Loucy (cell line): ENCODE measurements around the gene TMEM94.

Source experiments
- H2AFZ ChIP-seq: fragments of 200-600 bp; sonication (generic); 2 replicates; pipeline ENCODE4 v1.6.0; 2016; ENCODE audit warnings: antibody characterized with exemption, mild to moderate bottlenecking, low read length, moderate library complexity
- H3F3A ChIP-seq: fragments of 200-600 bp; 2 replicates; pipeline ENCODE4 v1.6.0; 2016; ENCODE audit warnings: antibody characterized with exemption, low read depth, mild to moderate bottlenecking
- H3K27me3 ChIP-seq: fragments of 200-600 bp; sonication (generic); 2 replicates; pipeline ENCODE4 v1.6.1; 2014; ENCODE audit warnings: low read length, mild to moderate bottlenecking; ENCODE audit not compliant: insufficient read depth, poor library complexity, severe bottlenecking
- H3K36me3 ChIP-seq: fragments of 200-600 bp; sonication (generic); 2 replicates; pipeline ENCODE4 v1.6.1; 2016; ENCODE audit warnings: low read length; ENCODE audit not compliant: insufficient read depth
- H3K4me1 ChIP-seq: fragments of 200-600 bp; sonication (generic); 2 replicates; pipeline ENCODE4 v1.5.1; 2014; ENCODE audit warnings: low read length, mild to moderate bottlenecking; ENCODE audit not compliant: insufficient read depth, poor library complexity, severe bottlenecking
- H3K4me2 ChIP-seq: fragments of 200-600 bp; sonication (generic); 2 replicates; pipeline ENCODE4 v1.6.0; 2014; ENCODE audit warnings: antibody characterized with exemption, low read length, low read depth, mild to moderate bottlenecking; ENCODE audit not compliant: poor library complexity, severe bottlenecking
- H3K4me3 ChIP-seq: fragments of 200-600 bp; sonication (generic); 2 replicates; pipeline ENCODE4 v1.5.1; 2014; ENCODE audit warnings: low read length, mild to moderate bottlenecking, mixed read lengths; ENCODE audit not compliant: poor library complexity, severe bottlenecking
- H3K79me2 ChIP-seq: fragments of 200-600 bp; sonication (generic); 2 replicates; pipeline ENCODE4 v1.6.1; 2014; ENCODE audit warnings: low read length; ENCODE audit not compliant: insufficient read depth
- H3K9ac ChIP-seq: fragments of 200-600 bp; sonication (generic); 2 replicates; pipeline ENCODE4 v1.6.0; 2014; ENCODE audit warnings: mild to moderate bottlenecking, low read depth, low read length, moderate library complexity; ENCODE audit not compliant: poor library complexity, severe bottlenecking
- H3K9me2 ChIP-seq: fragments of 200-600 bp; sonication (generic); replicated peaks from 2 replicates; pipeline ENCODE4 v1.6.1; 2016; ENCODE audit warnings: low read depth, low read length, mixed read lengths
- H3K9me3 ChIP-seq: fragments of 200-600 bp; sonication (generic); 2 replicates; pipeline ENCODE4 v1.6.1; 2014; ENCODE audit warnings: mild to moderate bottlenecking, antibody characterized with exemption, low read length, low read depth; ENCODE audit not compliant: insufficient read depth
- H4K20me1 ChIP-seq: fragments of 200-600 bp; sonication (generic); 2 replicates; pipeline ENCODE4 v1.6.0; 2014; ENCODE audit warnings: antibody characterized with exemption, low read length, mild to moderate bottlenecking; ENCODE audit not compliant: insufficient read depth, poor library complexity, severe bottlenecking
- CTCF ChIP-seq: fragments of 200-600 bp; sonication (generic); conservative IDR thresholded peaks from 2 replicates; pipeline ENCODE4 v1.5.1; 2014; ENCODE audit warnings: mild to moderate bottlenecking, antibody characterized with exemption, low read length
- EZH2phosphoT487 ChIP-seq: fragments of 200-600 bp; IDR thresholded peaks from 2 replicates; pipeline ENCODE4 v1.6.1; 2018; ENCODE audit warnings: antibody characterized with exemption, mild to moderate bottlenecking, moderate library complexity, borderline replicate concordance

TMEM94 gene

GRCh38 chr17:75463603-75464002 is 7.2 kb downstream of the TMEM94 start:
- Histone ChIP-seq H4K20me1 (no peaks in the 10 kb centered on the region), H3K79me2 (peaks cover 4% of the 10 kb centered on the region; the same call in 1 of the 2 replicates), H3K36me3 (no peaks in the 10 kb centered on the region), H3K9ac (no peak overlapping the region), H3K9me2 (no peaks in the 10 kb centered on the region), H3K4me1 (peaks cover 16% of the 10 kb centered on the region), H3K4me2 (no peak overlapping the region), H2AFZ (no peak overlapping the region), H3K27me3 (no peaks in the 10 kb centered on the region), H3K9me3 (no peaks in the 10 kb centered on the region), H3K4me3 (no peak overlapping the region), H3F3A (no peaks in the 10 kb centered on the region)
- no peak for TF ChIP-seq EZH2phosphoT487
- no peak for TF ChIP-seq CTCF

- Histone ChIP-seq H3K27me3 (no peaks in the 10 kb centered on the region), H3K4me1 (peaks cover 5% of the 10 kb centered on the region), H3F3A (no peaks in the 10 kb centered on the region), H3K36me3 (no peaks in the 10 kb centered on the region), H3K4me3 (no peak overlapping the region), H3K79me2 (peaks cover 4% of the 10 kb centered on the region; the same call in 1 of the 2 replicates), H3K9me3 (no peaks in the 10 kb centered on the region), H3K4me2 (no peak overlapping the region), H3K9ac (no peak overlapping the region), H4K20me1 (no peaks in the 10 kb centered on the region), H3K9me2 (no peaks in the 10 kb centered on the region), H2AFZ (no peak overlapping the region)
- no peak for TF ChIP-seq EZH2phosphoT487
These were observed 8.6 kb downstream of the TMEM94 start for GRCh38 chr17:75465039-75465438.

- H3K4me2 ChIP-seq, result no peak overlapping the region
- H4K20me1 ChIP-seq, result no peaks in the 10 kb centered on the region
- no peak for TF ChIP-seq EZH2phosphoT487
- TF ChIP-seq CTCF, result no peak
- H3K9ac ChIP-seq, result no peak overlapping the region
- no peaks in the 10 kb centered on the region for H3K27me3 ChIP-seq
- H3K36me3 ChIP-seq, result peaks cover 9% of the 10 kb centered on the region; the same call in 1 of the 2 replicates
- no peak overlapping the region for H3K4me3 ChIP-seq
- H3K9me3 ChIP-seq, result no peaks in the 10 kb centered on the region
- H2AFZ ChIP-seq, result no peak overlapping the region
- H3F3A ChIP-seq, result no peaks in the 10 kb centered on the region
- H3K9me2 ChIP-seq, result no peaks in the 10 kb centered on the region
- H3K4me1 ChIP-seq, result no peaks in the 10 kb centered on the region
- H3K79me2 ChIP-seq, result peaks cover 4% of the 10 kb centered on the region; the same call in 1 of the 2 replicates
These were observed 11.9 kb downstream of the TMEM94 start for GRCh38 chr17:75468291-75468754.

GRCh38 chr17:75468779-75469373 is 12.4 kb downstream of the TMEM94 start:
- Histone ChIP-seq H3K27me3 (no peaks in the 10 kb centered on the region), H3K4me3 (no peak overlapping the region), H3K9me2 (no peaks in the 10 kb centered on the region), H3K9me3 (no peaks in the 10 kb centered on the region), H3K4me1 (no peaks in the 10 kb centered on the region), H3K9ac (no peak overlapping the region), H4K20me1 (no peaks in the 10 kb centered on the region), H3F3A (no peaks in the 10 kb centered on the region), H3K36me3 (peaks cover 13% of the 10 kb centered on the region; the same call in 1 of the 2 replicates), H2AFZ (no peak overlapping the region), H3K4me2 (no peak overlapping the region), H3K79me2 (peaks cover 4% of the 10 kb centered on the region; the same call in 1 of the 2 replicates)
- no peak for TF ChIP-seq EZH2phosphoT487
- TF ChIP-seq CTCF, result no peak
